Neural progenitor cell (in vitro differentiated cells): ENCODE measurements around the gene COX10.
A peak's percentile ranks its signal among the peaks of the same experiment; 100 is the strongest.

Experiments used
- EZH2 ChIP-seq: fragments of 200-600 bp; sonication (generic); IDR thresholded peaks from 2 replicates; pipeline ENCODE4 v1.6.1; 2017; ENCODE audit warnings: antibody characterized with exemption, mild to moderate bottlenecking, moderate library complexity
- EZH2phosphoT487 ChIP-seq: fragments of 200-600 bp; sonication (generic); IDR thresholded peaks from 2 replicates; pipeline ENCODE4 v1.6.1; 2017; ENCODE audit warnings: antibody characterized with exemption
- TF ChIP-seq, protein P1 (sequence below): fragments of 200-600 bp; sonication (generic); IDR thresholded peaks from 2 replicates; pipeline ENCODE4 v1.5.1; 2017; ENCODE audit warnings: antibody characterized with exemption, mild to moderate bottlenecking

DNA sequence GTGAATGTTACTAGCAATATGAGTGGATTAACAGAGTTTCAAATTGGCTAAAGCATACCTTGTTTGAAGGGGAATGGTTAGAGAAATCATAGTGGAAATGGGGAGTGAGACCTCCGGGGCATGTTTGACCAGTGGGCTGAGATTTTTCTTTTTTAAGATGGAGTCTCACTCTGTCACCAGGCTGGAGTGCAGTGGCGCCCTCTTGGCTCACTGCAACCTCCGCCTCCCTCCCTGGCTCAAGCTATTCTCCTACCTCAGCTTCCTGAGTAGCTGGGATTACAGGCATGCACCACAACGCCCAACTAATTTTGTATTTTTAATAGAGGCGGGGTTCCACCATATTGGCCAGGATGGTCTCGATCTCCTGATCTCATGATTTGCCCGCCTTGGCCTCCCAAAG, 157.7 kb downstream of the COX10 start:
- TF ChIP-seq, protein P1, sequence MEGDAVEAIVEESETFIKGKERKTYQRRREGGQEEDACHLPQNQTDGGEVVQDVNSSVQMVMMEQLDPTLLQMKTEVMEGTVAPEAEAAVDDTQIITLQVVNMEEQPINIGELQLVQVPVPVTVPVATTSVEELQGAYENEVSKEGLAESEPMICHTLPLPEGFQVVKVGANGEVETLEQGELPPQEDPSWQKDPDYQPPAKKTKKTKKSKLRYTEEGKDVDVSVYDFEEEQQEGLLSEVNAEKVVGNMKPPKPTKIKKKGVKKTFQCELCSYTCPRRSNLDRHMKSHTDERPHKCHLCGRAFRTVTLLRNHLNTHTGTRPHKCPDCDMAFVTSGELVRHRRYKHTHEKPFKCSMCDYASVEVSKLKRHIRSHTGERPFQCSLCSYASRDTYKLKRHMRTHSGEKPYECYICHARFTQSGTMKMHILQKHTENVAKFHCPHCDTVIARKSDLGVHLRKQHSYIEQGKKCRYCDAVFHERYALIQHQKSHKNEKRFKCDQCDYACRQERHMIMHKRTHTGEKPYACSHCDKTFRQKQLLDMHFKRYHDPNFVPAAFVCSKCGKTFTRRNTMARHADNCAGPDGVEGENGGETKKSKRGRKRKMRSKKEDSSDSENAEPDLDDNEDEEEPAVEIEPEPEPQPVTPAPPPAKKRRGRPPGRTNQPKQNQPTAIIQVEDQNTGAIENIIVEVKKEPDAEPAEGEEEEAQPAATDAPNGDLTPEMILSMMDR: peak; percentile 16
- TF ChIP-seq EZH2: no peak
- no peak for TF ChIP-seq EZH2phosphoT487
